ENCODE data around the gene PPT1.
A peak's percentile ranks its signal among the peaks of the same experiment; 100 is the strongest.
"Not testable (repeated sequence)": the region's sequence is repeated elsewhere in the genome, so short reads cannot be mapped to it uniquely, and the experiment has no call there.

The PPT1 gene

DNA sequence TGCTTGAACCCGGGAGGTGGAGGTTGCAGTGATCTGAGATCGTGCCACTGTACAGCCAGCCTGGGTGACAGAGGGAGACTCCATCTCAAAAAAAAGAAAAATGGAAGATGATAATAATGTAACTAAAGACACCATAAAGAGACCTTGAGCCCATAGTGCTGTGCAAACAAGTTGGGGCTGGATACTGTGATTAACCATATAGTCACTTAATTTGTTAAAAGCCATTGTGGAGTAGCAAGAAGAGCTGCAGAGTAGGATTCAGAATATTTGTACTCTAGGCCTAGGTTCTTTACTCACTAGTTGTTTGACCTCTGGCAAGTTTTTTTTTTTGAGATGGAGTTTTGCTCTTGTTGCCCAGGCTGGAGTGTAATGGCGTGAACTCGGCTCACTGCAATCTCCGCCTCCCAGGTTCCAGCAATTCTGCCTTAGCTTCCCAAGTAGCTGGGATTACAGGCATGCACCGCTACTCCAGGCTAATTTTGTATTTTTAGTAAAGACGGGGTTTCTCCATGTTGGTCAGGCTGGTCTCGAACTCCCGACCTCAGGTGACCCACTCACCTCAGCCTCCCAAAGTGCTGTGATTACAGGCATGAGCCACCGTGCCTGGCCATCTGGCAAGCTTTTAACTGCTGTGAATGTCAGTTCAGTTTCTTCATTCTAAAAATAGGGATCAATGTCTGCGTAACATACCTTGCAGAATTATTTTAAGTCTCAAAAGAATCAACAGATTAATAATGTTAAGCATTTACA, 43.7 kb downstream of the PPT1 start:
- DNase-seq: no peak

GRCh38 chr1:40050863-40051262, 46.2 kb downstream of the PPT1 start:
- no peak for DNase-seq

DNA sequence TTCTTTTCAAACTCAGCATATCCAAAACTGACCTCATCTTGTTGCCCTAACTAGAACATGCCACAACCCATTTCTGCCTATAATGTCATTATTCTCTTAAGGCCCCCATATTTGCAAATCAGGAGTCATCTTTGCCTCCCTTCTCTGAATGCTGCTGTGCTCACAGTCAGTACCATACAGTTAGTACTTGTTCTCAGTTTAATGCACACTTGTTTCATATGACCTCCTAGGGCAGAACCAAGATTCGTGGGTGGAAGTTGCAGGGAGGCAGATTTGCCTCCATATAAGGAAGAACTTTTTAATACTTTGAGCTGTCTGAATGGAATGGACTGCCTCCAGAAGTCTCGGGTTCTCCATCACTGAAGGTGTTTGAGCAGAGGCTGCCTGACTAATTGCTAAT, 47.3 kb downstream of the PPT1 start:
- no peak for DNase-seq

DNA sequence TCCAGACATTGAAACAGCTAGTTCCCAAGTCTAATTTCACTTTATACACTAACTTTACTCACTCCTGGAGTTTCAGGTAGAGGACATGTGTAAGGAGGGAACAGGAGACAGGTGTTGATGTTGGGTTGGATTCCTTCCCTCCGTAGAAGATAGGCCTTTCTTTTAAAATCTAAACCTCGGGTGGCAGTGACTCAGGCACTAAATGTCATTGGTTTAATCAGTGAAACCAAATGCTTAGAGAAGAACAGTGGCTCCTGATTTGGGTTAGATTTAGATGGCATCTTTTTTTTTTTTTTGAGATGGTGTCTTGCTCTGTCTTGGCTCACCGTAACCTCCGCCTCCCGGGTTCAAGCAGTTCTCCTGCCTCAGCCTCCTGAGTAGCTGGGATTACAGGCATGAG, 49.3 kb downstream of the PPT1 start:
- DNase-seq: no peak

DNA sequence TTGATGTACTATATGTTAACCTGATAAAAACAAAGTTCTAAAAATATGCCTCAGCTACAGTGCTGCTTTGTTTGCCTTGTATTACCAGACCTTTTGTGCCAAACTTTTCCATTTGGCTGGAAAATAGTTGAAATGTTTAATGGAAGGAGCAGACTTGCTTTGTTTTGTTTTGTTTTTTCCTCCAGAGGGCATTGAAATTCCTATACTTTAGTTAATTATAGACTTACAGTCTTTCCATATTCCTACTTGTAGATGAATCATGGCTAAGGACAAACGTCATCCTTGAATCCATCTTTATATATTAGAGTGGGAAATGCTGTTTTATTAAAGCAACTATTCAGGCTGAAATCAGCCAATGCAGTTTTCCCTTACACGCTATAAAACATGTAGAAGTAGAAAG, 49.8 kb downstream of the PPT1 start:
- no peak for DNase-seq

GRCh38 chr1:40045766-40046165, 51.3 kb downstream of the PPT1 start:
- no peak for DNase-seq

GRCh38 chr1:40045182-40045581, 51.9 kb downstream of the PPT1 start:
- DNase-seq: no peak

GRCh38 chr1:40044110-40044509, 52.9 kb downstream of the PPT1 start:
- no peak for DNase-seq

- DNase-seq: no peak
Observed at GRCh38 chr1:40042341-40042740, 54.7 kb downstream of the PPT1 start.

- DNase-seq: no peak
Observed at GRCh38 chr1:40041466-40041838, 55.6 kb downstream of the PPT1 start.

DNA sequence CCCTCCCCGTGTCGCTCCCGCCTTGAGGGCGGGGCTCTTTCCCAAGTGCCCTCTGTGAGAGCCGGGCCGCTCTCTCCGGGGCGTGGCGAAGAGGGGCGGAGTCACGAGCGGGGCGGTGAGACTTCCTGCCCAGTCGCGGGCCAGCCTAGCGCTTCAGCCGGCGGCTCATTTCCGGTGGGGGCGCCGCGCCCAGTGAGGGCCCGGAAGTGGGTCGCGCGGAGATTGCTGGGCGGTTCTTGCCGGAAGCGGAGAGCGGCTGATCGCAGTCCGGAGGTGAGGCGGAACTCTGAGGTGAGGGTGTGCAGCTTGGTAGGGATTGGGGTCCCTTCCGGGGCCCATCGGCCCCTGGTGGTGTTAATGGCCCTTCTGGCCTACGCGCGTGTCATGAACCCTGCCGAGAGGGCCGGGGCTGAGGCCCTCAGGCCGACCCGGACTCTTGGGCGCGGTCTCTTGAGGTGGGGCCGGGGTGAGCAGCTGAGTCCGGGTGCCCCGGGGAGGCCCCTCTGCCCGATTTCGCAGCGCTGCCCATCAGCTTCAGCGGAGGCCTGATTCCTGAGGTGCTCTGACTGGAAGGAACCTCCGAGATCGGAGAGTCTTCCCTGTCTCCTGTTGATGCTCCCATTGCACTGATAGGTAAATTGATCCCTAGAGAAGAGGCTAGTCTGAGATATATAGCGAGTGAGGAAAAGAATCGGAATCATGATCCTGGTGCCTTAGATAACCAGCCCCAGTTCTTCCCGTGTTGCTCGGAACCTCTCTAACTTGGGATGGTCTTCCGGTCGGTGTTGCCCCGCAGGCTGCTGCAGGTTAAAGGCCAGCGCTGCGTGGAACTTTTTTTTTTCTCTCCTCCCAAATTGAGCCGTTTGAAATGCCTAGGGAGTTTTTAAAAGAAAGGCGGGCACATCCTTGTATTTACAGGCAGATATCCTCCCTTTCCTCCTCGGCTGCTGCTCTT, 56.3 kb downstream of the PPT1 start, which contains the start of gene CAP1:
Gene CAP1 (plus strand): TSS at position 219 of the 955 bp plus-strand sequence. CDS start 18,618 bp downstream, outside the sequence.
- DNase-seq: peak; percentile 100

- DNase-seq: peak; percentile 96
Observed at GRCh38 chr1:40039757-40040510, 57.1 kb downstream of the PPT1 start.

DNA sequence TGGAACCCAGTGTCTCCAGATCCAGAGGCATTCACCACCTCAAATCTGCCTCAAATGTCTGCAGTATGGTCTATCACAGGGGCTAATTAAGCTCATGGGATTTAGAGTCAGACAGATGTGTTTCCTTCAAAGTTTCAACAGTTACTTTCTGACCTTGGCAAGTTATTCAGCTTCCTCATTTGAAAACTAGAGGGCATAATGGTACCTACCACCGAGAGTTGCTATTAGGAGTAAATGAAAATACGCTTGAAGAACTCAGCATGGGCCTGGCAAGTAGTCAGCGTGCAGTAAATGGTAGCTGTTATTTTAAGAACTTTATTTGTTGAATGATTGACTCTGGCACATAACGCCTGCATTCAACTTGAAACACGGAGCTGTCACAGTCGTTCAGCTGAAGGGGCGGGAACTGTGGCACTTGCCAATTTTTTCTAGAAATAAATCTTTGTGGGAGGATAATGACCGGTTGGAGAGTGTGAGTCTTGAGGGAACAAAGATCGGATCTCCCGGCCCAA, 57.8 kb downstream of the PPT1 start:
- no peak for DNase-seq

- DNase-seq: no peak
Observed at GRCh38 chr1:40038697-40039096, 58.4 kb downstream of the PPT1 start.

- DNase-seq: not testable (repeated sequence)
Observed at GRCh38 chr1:40037254-40037653, 59.8 kb downstream of the PPT1 start.

- DNase-seq: no peak
Observed at GRCh38 chr1:40036574-40036973, 60.5 kb downstream of the PPT1 start.

GRCh38 chr1:40034869-40035268, 62.2 kb downstream of the PPT1 start:
- no peak for DNase-seq

DNA sequence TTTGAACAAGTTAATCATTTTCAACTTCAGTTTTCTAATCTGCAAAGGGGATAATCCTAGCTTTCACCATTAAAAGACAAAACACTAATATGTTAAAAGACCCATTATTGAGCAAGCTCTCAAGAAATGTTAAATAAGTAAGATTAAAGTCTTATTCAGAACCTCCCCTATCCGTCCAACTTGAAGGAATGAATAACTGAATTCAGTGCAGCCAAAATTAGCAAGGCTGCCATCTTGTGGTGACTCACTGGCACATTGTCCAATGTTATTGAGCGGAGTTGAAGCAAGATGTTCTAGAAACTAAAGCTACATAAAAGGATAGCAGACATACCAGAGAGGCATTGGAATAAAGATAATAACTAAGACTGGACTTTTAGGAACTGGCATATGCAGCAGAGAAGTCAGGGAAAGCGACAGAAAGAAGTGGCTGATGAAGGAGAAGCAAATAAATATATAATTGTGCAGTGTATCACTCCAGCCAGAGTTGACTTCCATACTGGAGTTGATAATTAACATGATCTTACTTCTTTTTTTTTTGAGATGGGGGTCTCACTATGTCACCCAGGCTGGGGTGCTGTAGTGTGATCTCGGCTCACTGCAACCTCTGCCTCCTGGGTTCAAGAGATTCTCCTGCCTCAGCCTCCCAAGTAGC, 64.7 kb downstream of the PPT1 start:
- peak; percentile 58 for DNase-seq

DNA sequence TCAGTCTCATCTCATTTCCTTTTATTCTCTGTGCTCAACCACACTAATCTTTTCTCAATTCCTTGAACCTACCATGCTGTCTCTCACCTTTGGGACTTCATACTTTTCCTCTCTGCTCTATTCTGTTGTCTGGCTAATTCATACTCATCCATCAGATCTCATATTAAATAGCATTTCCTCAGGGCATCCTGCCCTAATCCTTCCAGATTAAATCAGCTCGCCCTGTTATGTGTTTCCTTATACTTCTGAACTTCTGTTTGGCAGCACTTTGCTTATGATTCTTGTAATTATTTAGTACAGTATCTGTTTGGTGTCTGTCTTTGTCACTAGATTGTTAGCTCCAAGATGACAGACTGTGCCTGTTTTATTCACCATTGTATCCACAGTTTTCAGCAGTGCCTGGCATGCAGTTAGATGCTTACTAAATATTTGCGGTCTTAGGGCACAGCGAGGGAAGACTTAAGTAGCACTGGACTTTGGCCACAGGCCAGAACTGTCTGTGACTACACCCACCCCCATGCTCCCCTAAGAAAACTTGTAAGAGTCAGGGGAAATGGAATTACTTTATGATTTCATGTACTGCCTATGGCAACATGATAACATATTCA, 66.4 kb downstream of the PPT1 start:
- no peak for DNase-seq

GRCh38 chr1:40029608-40030007, 67.4 kb downstream of the PPT1 start:
- DNase-seq: peak; percentile 22

DNA sequence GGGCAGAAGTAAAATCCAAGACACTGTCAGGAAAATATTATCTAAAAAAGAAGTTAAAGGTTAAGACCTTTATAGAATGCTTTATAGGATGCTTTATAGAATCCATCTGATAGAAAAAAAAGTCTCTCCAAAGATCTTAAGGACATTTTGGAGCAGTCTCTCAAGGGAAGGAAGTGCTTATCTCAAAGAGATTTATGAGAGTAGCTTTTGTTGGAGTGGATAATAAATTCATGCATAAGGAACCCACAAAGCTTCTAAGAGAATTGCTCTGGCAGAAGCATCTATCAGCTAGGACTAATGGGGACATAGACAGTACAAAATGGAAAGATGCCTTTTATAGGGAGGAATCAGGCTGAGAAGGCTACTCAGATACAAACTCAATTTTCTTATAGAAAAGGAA, 69.4 kb downstream of the PPT1 start:
- no peak for DNase-seq

DNA sequence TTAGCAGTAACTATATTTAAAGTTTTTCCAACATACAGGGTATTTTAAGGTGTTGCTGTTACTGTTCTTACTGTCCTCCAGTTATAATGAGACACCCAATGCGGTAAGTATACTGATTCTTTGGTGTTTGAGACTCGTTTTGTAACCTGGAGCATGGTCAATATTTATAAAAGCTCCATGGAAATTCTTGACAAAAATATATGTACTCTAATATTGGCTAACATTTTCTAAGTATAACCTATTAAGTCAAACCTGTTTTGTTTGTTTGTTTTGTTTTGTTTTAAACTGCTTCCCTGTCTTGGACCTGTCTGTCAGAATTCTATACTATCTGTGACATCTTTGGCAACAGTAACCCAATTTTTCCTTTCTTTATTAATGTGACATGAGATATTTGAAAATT, 72.4 kb downstream of the PPT1 start:
- no peak for DNase-seq
